Activated effector memory CD4-positive, alpha-beta T cell treated with anti-CD3 and anti-CD28 coated beads, Interleukin-2, amount 50 U/mL, for 16 hours (primary cell): ENCODE measurements around the gene DCTN3.
"Not testable (repeated sequence)": the region's sequence is repeated elsewhere in the genome, so short reads cannot be mapped to it uniquely, and the experiment has no call there.

ENCODE experiments used
- DNase-seq: peaks from one replicate; pipeline ENCODE4 v3.0.0-alpha.2; 2020

The DCTN3 gene

DNA sequence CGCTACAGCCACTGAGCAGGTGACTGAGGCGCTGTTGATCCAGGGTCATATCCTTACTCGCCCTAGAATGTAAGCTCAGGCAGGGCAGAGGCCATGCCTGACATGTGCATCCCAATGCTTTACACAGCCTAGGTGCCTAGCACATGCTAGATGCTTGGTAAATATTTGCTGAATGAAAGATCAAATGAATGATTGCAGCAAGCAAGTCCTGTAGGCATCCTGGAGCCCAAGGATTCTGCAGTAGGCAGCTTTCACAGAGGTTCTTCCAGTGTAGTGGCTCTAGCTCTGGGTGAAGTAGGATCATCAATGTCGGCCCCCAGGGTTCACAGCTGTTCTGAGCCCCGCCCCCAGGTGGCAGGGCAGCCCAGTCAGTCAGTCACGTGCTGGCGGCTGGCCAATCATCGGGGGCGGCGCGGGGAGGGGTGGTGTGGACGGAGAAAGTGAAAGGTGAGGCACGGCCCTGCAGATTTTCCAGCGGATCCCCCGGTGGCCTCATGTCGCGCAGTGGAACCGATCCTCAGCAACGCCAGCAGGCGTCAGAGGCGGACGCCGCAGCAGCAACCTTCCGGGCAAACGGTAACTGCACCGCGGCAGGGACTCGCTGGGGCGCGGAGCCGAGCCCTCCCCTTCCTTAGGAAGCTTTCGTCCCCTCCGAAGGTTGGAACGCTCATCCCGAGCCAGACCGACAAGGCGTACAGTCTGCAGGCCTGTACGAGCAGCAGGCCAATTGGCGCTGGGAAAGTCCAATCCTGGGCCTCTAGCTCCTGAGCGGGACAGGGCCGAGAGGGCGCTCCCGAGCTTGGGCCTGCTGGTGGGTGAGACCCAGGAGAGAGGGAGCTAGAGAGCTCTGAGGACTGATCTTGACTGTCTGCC lies 26.2 kb upstream of the DCTN3 start, which contains the start of gene GALT:
TSS of gene GALT (plus strand) at position 465 of the 873 bp plus-strand sequence. CDS start at position 495, 30 bp downstream.
- DNase-seq = peak; percentile 99

- DNase-seq = no peak
Observed at GRCh38 chr9:34644766-34645314, 24.5 kb upstream of the DCTN3 start.

DNA sequence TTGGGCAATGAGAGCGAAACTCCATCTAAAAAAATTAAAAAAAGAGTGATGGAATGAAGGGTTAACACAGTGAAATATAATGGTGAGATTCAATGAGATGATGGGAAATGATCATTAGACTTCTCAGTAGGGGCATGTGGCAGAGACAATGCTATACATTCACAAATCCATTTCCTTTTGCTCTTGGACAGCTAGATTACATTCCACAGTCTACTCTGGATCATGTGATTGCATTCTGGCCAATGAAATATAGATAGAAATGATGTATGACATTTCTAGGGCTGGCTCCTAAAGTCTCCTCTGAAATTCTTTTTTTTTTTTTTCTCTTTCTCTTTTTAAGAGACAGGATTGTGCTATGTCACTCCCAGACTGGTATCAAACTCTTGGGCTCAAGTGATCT lies 22.4 kb upstream of the DCTN3 start:
- DNase-seq = no peak

DNA sequence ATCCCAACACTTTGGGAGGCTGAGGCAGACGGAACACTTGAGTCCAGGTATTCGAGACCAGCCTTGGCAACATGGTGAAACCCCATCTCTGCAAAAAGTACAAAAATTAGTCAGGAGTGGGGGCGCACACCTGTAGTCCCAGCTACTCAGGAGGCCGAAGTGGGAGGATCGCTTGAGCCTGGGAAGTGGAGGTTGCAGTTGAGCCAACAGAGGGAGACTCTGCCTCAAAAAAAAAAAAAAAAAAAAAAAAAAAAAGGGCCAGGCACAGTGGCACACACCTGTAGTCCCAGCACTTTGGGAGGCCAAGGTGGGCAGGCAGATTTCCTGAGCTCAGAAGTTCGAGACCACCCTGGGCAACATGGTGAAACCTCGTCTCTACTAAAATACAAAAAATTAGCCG lies 19.0 kb upstream of the DCTN3 start:
- not testable (repeated sequence) for DNase-seq

GRCh38 chr9:34638138-34638445 lies 17.8 kb upstream of the DCTN3 start:
- no peak for DNase-seq

- peak; percentile 97 for DNase-seq
Observed at GRCh38 chr9:34637356-34638137, 17.3 kb upstream of the DCTN3 start, which contains the start of gene SIGMAR1. Gene SIGMAR1, minus strand, starts transcription at chr9:34637787. Its CDS starts 90 bp downstream, at chr9:34637697.

- no peak for DNase-seq
Observed at GRCh38 chr9:34636791-34637355, 16.6 kb upstream of the DCTN3 start.

DNA sequence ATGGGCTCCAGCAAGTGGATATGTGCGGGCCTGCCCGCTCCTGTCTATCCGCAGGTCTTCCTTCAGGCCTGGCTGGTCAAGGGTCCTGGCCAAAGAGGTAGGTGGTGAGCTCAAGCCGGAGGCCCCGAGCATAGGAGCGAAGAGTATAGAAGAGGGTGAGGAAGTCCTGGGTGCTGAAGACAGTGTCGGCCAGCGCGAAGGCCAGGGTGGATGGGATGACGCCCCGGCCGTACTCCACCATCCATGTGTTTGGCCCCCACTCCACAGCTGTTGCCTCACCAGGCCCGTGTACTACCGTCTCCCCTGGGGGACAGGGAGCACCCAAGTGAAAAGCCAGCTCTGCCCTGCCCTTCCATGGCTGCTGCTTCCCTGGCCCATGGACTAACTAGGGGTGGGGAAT lies 15.3 kb upstream of the DCTN3 start:
- no peak for DNase-seq

DNA sequence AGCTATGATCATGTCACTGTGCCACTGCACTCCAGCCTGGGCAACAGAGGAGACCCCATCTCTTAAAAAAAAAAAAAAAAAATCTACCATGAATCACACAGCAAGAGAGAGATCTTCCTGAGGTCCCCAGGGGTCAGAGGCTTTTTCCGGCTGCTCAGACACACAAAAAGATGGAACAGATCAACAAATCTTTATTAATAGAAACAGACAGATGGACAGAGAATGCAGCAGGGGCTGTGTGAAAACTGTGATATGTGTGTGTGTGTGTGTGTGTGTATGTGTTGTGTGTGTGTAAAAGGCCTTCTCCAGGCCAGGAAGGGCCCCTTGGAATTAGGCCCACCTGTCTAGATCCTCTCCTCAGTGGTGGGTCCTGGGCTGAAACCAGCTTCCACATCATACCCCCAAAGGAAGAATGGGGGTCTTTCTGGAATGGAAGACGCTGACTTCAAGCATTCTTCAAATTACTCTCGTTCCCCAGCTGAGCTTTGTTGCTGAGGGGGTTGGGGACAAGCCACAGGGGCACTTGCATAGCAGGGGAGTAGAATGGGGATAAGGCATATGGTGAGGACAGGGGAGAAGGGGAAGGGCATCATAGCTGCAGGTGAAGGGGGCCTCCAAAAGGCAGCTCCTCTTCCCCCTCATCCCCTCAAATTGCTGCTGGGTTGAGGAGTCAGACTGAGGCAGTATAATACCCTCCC lies 14.4 kb upstream of the DCTN3 start:
- no peak for DNase-seq

DNA sequence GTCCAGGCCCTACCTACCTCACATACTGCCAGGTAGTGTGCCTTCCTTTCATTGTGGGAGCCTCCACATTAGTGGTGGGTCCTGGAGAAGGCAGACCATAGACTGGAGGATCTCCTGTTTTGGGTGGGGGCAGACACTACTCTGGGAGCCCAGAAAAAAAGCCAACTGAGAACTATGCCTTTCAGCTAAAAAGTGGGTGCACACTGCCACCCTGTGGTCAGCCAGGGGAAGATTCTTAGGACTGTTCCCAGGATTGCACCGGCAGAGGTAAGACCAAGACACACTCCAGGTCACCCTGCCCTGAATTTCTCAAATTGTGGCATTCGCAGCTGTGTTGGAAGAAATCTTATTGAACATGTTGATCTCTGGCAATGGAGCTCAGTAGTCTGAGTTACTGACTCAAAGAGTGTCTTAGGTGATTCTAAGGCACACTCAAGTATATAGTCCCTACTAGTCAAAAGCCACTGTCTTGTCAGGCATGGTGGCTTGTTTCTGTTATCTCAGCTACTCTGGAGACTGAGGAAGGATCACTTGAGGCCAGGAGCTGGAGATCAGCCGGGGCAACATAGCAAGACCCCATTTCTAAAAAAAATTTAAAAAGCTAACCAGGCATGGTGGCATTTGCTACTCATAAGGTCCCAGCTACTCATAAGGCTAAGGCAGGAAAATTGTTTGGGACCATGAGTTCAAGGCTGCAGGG lies 13.7 kb upstream of the DCTN3 start:
- peak; percentile 90 for DNase-seq

GRCh38 chr9:34633166-34633565 lies 12.9 kb upstream of the DCTN3 start:
- DNase-seq = no peak

GRCh38 chr9:34630402-34631154 lies 10.3 kb upstream of the DCTN3 start:
- DNase-seq = no peak

GRCh38 chr9:34629491-34629808 lies 9.2 kb upstream of the DCTN3 start:
- DNase-seq = no peak

DNA sequence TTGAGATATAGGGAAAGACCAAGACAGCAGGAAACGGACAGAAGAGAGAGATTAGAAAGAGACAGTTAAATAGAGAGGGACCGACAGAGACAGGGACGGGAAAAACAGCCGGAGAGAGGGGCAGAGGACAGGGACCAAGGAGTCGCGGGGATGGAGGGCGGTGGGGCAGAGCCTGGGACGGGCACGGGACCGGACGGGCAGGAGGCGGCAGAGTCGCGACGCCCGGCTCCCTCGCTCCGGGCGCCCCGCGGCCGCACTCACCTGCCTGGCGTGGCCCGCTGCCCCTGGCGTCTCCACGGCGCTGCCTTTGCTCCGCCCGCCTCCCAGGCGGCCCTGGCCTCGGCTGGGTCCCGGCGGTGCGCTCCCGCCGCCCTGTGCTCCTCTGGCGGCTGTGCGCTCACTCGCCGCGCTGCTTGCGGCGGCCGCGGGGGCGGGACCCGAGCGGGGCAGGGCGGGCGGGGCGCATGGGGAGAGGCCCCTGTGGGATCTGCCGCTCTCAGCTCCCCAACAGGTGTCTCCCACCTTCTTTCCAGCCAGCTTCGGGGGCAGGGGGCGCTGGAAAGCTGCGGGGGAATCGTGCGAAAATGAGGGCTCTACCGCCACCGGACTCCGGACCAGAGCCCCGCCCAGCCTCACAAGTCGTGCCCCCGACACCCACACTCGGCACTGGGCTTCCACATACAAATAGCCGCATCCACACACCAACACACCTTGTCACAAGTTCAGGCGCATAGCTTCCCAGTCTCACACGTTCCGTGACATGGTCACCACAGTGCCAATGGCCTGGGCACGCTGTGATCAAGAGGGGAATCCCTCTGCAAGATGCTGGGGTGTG lies 8.6 kb upstream of the DCTN3 start, which contains the start of gene ARID3C:
TSS of gene ARID3C (minus strand) at position 411 of the 835 bp plus-strand sequence. CDS start 1,052 bp downstream, outside the sequence.
- DNase-seq = peak; percentile 80

GRCh38 chr9:34627716-34628655 lies 7.7 kb upstream of the DCTN3 start:
- no peak for DNase-seq

- no peak for DNase-seq
Observed at GRCh38 chr9:34625186-34625486, 4.8 kb upstream of the DCTN3 start.

DNA sequence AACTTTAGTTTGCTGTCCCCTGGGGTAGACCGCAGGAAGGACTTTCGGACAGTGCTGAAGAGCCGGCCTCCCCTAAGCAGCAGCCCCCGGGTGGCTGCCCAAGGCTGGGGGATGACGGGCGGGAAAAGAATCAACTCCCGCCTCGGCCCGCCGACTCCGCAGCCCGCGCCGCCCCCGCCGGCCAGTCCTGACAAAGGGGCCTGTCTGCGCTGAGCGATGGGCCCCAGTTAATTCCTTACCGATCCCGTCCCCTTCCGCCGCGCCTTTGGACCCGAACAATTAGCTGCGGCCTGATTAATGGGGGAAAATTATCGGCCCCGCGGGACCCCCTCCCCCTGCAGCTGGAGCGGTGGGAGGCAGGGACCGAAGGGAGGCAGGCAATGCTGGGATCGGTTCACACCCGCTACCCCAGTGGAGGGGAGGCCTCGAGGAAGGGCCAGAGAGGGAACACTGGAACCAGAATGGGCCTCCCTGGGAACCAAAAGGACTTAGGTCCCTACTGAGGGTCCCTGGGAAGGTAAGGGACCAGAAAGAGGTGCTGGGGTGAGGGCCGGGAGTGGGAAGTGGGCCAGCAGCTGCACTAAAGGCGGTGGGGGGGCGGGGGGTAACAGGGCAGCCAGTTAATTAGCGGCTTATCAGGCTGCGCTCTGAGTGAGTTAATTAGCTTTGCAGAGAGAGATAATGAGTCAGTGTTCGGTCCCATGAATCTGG lies 4.3 kb upstream of the DCTN3 start:
- DNase-seq = no peak

- no peak for DNase-seq
Observed at GRCh38 chr9:34623374-34624235, 3.3 kb upstream of the DCTN3 start.
